ENCODE measurements around the gene GABRG3. TPM values are rescaled to one million over a fixed set of nuclear protein-coding genes. Genes with fewer than 3 reads are reported as not detected.

Gene GABRG3
- polyA plus RNA-seq, 1 donor (not counting 4 experiments of a cell fraction or from before 2014, with no cell fraction given) = not detected

DNA sequence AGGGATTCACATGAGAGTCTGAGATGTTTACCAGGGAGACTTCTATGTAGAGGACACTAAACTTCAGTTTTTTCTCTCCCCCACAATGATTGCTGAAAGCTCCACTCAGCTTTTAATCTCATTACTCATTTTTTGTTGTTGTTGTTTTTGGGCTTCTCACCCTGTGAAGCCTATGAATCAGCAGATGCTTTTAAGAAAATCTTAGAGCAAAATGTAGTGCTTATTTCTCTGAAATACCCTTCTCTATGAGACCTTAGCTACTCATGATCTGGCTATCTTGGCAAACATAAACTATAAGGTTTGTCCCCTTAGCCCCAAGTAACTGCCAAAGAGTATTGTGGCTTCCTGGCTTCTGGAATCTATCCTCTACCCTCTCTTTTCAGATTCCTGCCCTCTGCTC is 590.8 kb downstream of the GABRG3 start:
- Histone ChIP-seq H3K4me3 (ENCODE audit: control insufficient read depth in 2 of 3, extremely low read depth in 1 of 3, insufficient read depth in 2 of 3, low read depth in 1 of 3, low read length in 3 of 3) (no peak overlapping the region), H3K4me2 (ENCODE audit: control insufficient read depth, extremely low read depth, insufficient read depth, low read depth, low read length) (no peak overlapping the region), H3K9ac (ENCODE audit: control insufficient read depth, extremely low read depth, insufficient read depth, low read length) (no peak overlapping the region), H3K79me2 (ENCODE audit: control insufficient read depth, insufficient read depth, low read length) (no peaks in the 10 kb centered on the region), H4K20me1 (ENCODE audit: control insufficient read depth, extremely low read depth, insufficient read depth, low read length) (no peaks in the 10 kb centered on the region), H3K9me1 (ENCODE audit: control insufficient read depth, extremely low read depth, insufficient read depth, low read length) (no peaks in the 10 kb centered on the region), H3K4me1 (ENCODE audit: control insufficient read depth, extremely low read depth, insufficient read depth, low read length) (no peaks in the 10 kb centered on the region), H3K36me3 (ENCODE audit: control insufficient read depth in 2 of 2, extremely low read depth in 1 of 2, insufficient read depth in 2 of 2, low read length in 2 of 2) (no peaks in the 10 kb centered on the region), H3K27ac (ENCODE audit: control insufficient read depth, insufficient read depth, low read length) (no peak overlapping the region), H2AFZ (ENCODE audit: control insufficient read depth, low read length) (no peak overlapping the region), H3K27me3 (ENCODE audit: control insufficient read depth, extremely low read depth, insufficient read depth, low read length) (no peaks in the 10 kb centered on the region), H3K9me3 (ENCODE audit: control insufficient read depth, low read depth, low read length) (no peaks in the 10 kb centered on the region)
- TF ChIP-seq, protein P1, sequence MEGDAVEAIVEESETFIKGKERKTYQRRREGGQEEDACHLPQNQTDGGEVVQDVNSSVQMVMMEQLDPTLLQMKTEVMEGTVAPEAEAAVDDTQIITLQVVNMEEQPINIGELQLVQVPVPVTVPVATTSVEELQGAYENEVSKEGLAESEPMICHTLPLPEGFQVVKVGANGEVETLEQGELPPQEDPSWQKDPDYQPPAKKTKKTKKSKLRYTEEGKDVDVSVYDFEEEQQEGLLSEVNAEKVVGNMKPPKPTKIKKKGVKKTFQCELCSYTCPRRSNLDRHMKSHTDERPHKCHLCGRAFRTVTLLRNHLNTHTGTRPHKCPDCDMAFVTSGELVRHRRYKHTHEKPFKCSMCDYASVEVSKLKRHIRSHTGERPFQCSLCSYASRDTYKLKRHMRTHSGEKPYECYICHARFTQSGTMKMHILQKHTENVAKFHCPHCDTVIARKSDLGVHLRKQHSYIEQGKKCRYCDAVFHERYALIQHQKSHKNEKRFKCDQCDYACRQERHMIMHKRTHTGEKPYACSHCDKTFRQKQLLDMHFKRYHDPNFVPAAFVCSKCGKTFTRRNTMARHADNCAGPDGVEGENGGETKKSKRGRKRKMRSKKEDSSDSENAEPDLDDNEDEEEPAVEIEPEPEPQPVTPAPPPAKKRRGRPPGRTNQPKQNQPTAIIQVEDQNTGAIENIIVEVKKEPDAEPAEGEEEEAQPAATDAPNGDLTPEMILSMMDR (optimal IDR thresholded peaks at IDR 0.05 in 1 of 3, IDR thresholded peaks at IDR 0.05 in 1 of 3, conservative IDR thresholded peaks at IDR 0.05 in 1 of 3; ENCODE audit: extremely low read depth in 1 of 3, insufficient read depth in 2 of 3, low read length in 3 of 3) = no peak
- TF ChIP-seq EZH2 (IDR thresholded peaks at IDR 0.05; ENCODE audit: low read length) = no peak
- dilution Hi-C loops (cut with MboI; ENCODE audit: extremely low pct_ligation_motif_present, low sequenced_read_pairs) = no loop called here
- FAIRE-seq (no peak), DNase-seq (ENCODE audit: low read depth, low spot score) (no peak)

- dilution Hi-C loops (cut with MboI; ENCODE audit: extremely low pct_ligation_motif_present, low sequenced_read_pairs) = no loop called here
- no peaks in the 10 kb centered on the region for H4K20me1 ChIP-seq (ENCODE audit: control insufficient read depth, extremely low read depth, insufficient read depth, low read length)
- H2AFZ ChIP-seq (ENCODE audit: control insufficient read depth, low read length) = no peak overlapping the region
- TF ChIP-seq, protein P1 (optimal IDR thresholded peaks at IDR 0.05 in 1 of 3, IDR thresholded peaks at IDR 0.05 in 1 of 3, conservative IDR thresholded peaks at IDR 0.05 in 1 of 3; ENCODE audit: extremely low read depth in 1 of 3, insufficient read depth in 2 of 3, low read length in 3 of 3) = no peak
- no peak for TF ChIP-seq EZH2 (IDR thresholded peaks at IDR 0.05; ENCODE audit: low read length)
- DNase-seq (ENCODE audit: low read depth, low spot score) (no peak), FAIRE-seq (no peak)
- H3K4me3 ChIP-seq (ENCODE audit: control insufficient read depth in 2 of 3, extremely low read depth in 1 of 3, insufficient read depth in 2 of 3, low read depth in 1 of 3, low read length in 3 of 3) = no peak overlapping the region
- H3K36me3 ChIP-seq (ENCODE audit: control insufficient read depth in 2 of 2, extremely low read depth in 1 of 2, insufficient read depth in 2 of 2, low read length in 2 of 2) = no peaks in the 10 kb centered on the region
- no peaks in the 10 kb centered on the region for H3K9me3 ChIP-seq (ENCODE audit: control insufficient read depth, low read depth, low read length)
- no peak overlapping the region for H3K27ac ChIP-seq (ENCODE audit: control insufficient read depth, insufficient read depth, low read length)
- H3K9ac ChIP-seq (ENCODE audit: control insufficient read depth, extremely low read depth, insufficient read depth, low read length) = no peak overlapping the region
- no peak overlapping the region for H3K4me2 ChIP-seq (ENCODE audit: control insufficient read depth, extremely low read depth, insufficient read depth, low read depth, low read length)
- H3K4me1 ChIP-seq (ENCODE audit: control insufficient read depth, extremely low read depth, insufficient read depth, low read length) = no peaks in the 10 kb centered on the region
- H3K27me3 ChIP-seq (ENCODE audit: control insufficient read depth, extremely low read depth, insufficient read depth, low read length) = no peaks in the 10 kb centered on the region
- H3K79me2 ChIP-seq (ENCODE audit: control insufficient read depth, insufficient read depth, low read length) = no peaks in the 10 kb centered on the region
- no peaks in the 10 kb centered on the region for H3K9me1 ChIP-seq (ENCODE audit: control insufficient read depth, extremely low read depth, insufficient read depth, low read length)
Observed at GRCh38 chr15:27563765-27564370, 592.9 kb downstream of the GABRG3 start.
